LNCaP clone FGC (cell line): ENCODE results near the gene SCUBE2.
A peak's percentile ranks its signal among the peaks of the same experiment; 100 is the strongest.

Experiments used
- DNase-seq: peaks from one replicate; pipeline ENCODE4 v3.0.0-alpha.2; 2011; ENCODE audit warnings: low read depth
- H3K4me3 ChIP-seq: 2 replicates; pipeline ENCODE4 v1.5.1; 2011; ENCODE audit warnings: mild to moderate bottlenecking, low read depth, low read length, control low read depth
- TF ChIP-seq, protein P1 (sequence below): IDR thresholded peaks from 2 replicates; pipeline ENCODE4 v1.5.1; 2012; ENCODE audit warnings: mild to moderate bottlenecking; ENCODE audit not compliant: control insufficient read depth, insufficient read depth; ENCODE audit errors: extremely low read depth

Gene SCUBE2

DNA sequence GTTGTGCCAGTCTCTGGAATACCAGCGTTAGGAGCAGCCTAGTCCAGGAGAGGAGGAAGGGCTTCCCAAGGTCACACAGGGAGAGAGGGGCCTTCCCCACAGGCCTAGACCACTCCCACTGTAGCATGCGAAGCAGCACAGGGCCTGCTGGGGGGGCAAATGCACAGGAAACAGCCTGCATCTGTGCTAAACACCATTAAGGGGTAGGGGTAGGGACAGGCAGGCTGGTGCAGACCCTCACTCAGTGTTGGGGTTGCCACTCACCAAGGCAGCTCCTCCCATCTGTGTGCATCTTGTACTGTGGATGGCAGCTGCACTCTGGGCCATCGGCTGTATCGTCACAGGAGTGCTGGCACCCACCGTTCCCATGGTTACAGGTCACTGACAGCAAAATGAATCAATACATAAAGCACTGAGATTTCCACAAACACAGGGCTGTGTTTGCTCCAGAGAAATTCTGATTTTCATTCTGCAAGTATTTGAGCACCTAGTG is 24.9 kb downstream of the SCUBE2 start:
- no peak for DNase-seq
- H3K4me3 ChIP-seq: no peak overlapping the region
- TF ChIP-seq, protein P1, sequence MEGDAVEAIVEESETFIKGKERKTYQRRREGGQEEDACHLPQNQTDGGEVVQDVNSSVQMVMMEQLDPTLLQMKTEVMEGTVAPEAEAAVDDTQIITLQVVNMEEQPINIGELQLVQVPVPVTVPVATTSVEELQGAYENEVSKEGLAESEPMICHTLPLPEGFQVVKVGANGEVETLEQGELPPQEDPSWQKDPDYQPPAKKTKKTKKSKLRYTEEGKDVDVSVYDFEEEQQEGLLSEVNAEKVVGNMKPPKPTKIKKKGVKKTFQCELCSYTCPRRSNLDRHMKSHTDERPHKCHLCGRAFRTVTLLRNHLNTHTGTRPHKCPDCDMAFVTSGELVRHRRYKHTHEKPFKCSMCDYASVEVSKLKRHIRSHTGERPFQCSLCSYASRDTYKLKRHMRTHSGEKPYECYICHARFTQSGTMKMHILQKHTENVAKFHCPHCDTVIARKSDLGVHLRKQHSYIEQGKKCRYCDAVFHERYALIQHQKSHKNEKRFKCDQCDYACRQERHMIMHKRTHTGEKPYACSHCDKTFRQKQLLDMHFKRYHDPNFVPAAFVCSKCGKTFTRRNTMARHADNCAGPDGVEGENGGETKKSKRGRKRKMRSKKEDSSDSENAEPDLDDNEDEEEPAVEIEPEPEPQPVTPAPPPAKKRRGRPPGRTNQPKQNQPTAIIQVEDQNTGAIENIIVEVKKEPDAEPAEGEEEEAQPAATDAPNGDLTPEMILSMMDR: no peak

DNA sequence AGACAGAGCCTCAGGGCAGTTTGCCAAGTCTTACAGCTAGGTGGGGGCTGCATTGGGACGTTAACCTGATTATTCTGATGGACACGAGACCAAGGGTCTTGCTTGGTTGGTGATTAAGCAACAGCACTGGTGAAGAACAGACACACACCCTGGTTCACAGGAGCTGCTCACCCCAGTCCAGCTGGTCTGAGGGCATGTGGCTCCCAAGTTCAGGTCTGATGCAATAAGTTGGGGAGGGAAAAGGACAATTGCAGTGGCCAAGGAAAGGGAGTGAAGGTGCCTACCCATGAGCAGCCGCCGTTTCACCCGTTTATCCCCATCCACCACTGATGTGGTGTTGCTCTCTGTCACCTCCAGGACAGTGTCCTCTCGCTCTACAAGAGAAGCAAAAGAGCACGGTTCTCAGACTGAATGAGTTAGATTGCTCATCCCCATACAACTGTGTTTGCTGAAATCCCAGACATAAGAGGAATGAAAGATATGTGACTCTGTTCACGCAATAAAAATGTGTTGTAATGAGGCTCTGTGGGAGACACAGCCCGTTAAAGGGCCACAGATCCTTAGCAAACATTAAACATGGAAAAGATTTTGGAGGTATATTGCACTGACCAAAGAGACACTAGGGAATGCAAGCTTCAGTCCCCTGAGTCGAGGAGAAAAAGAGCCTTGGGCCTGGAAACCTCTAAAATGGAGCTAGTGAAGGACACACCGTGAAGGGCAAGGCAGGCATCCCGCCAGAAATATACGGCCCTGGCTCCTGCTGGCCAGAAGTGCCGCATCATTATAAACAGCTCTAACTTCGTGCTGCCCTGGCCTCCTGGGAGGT is 25.6 kb downstream of the SCUBE2 start:
- DNase-seq: no peak
- H3K4me3 ChIP-seq: no peak overlapping the region

DNA sequence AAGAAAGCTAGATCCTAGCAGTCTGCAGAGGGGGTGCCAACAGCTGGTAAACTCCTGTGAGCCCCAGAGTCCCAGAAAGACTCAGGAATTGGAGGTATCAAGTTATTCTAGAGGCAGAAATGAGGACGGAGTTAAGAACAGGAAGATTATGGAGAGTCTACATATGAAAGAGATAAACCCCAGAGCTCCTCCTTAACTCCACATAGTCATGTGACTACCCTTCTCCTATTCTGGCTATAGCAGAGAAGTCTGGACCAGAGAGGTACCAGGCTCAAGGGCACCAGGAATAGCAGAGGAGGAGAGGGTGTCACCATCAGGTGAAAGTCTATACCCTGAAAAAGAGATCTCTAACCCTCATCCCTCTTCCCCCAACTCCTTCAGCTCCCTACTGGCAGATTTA is 29.6 kb downstream of the SCUBE2 start:
- DNase-seq: no peak
- H3K4me3 ChIP-seq: no peak overlapping the region
- TF ChIP-seq, protein P1: no peak

More for the DNA sequence above, 25.6 kb downstream of the SCUBE2 start:
- TF ChIP-seq, protein P1: no peak

DNA sequence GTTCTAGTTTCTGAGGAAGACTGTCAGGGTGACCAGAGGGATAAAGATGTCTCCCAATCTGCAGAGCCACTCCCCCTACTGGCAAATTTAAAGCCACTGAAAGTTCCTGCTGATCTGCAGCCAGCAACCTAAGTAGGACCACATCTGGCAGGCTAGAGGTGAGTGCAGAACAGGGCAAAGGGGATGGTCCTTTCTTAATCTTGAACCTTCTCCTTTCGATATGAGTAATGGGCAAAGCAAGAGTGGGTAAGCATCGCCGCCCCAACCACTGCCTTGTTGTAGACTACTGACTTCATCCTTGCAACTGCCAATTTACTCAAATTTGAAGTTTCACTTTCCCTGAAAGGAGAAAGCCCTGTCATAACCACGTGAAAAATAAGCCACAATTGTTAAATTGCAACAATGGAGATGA is 30.7 kb downstream of the SCUBE2 start:
- DNase-seq: no peak
- TF ChIP-seq, protein P1: 0 out of 2 replicates have a peak, but pooled peaks have one; percentile 3
- no peak overlapping the region for H3K4me3 ChIP-seq

GRCh38 chr11:9059406-9059805 is 32.0 kb downstream of the SCUBE2 start:
- H3K4me3 ChIP-seq: no peak overlapping the region
- TF ChIP-seq, protein P1: no peak
- peak; percentile 74 for DNase-seq

- TF ChIP-seq, protein P1: no peak
- no peak for DNase-seq
- no peak overlapping the region for H3K4me3 ChIP-seq
Observed at GRCh38 chr11:9057888-9058287, 33.5 kb downstream of the SCUBE2 start.
